Hematopoietic multipotent progenitor cell treated with erythropoietin and hydrocortisone succinate and interleukin-3 and kit ligand, for 17 days (in vitro differentiated cells): ENCODE measurements around the gene SMTNL2.

ENCODE experiments used
- DNase-seq: peaks from one replicate; pipeline ENCODE4 v3.0.0-alpha.2; 2015; ENCODE audit warnings: low spot score

Gene SMTNL2

DNA sequence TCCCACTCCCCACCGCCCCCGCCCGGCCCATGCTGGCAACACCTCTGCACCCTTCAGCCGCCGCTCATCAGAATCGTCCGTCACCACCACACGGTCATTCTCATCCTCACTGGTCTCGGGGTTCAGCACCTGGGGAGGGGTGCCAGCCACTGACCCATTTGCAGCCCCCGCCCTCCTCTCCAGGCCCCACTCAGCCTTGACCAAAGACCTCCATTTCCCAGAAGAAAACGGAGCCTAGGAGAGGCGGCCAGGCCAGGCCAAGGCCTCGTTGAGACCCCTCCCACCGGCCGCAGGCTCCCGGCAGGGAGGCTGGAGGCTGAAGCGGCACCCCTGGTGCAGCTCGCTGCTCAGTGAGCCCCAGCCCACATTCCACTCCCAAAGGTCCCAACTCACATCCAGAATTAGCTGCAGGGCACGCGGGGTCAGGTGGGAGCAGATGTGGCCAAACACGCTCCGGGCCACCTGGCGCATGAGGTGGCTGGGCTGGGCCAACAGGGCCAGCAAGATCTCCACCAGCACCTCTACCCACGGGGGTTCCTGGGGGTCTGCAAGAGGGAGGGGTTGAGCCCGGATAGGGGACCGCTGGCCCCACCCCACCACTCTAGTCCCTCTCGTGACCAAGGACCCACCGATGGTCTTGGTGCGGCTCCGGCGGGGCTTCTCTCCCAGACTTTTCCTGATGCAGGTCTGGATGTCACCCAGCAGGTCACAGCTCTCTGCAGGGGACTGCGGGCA lies 38.9 kb upstream of the SMTNL2 start:
- DNase-seq, result no peak

GRCh38 chr17:4547118-4547906 lies 37.0 kb upstream of the SMTNL2 start:
- no peak for DNase-seq

- no peak for DNase-seq
Observed at GRCh38 chr17:4548061-4548461, 36.3 kb upstream of the SMTNL2 start.

- no peak for DNase-seq
Observed at GRCh38 chr17:4548721-4549531, 35.4 kb upstream of the SMTNL2 start.

DNA sequence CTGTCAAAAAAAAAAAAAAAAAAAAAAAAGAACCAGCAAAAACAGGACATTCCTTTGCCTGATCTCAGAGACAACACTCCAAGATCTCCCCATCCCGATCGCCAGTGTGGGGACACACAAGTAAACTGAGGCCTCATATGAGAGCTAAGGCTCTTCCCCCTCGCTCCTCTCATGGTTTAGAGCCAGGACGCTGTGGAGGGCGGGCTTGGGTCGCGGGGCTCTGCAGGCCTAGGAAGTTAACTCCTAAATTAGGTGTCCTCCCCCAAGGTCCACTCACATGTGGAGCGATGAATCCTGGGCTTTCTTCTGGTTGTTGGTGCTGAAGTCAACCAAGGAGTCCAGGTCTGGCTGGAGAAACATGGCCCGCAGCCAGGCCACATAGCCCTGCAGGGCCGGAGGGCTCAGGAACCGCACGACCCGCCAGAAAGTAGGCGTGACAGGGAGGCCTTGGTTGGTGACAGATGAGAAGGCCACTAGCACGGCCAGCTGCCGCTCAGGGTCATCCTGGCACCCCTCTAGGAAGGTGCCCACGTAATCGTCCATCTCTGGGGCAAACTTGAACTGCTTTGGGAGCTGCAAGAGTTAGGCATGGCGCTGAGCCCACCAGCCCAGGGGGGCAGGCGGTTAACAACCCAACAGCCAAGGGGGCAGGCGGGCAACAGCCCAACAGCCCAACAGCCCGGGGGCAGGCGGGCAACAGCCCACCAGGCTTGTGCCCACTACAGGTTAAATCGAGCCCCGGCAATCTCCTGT lies 34.4 kb upstream of the SMTNL2 start:
- no peak for DNase-seq

GRCh38 chr17:4550534-4551039 lies 33.7 kb upstream of the SMTNL2 start:
- DNase-seq, result no peak

DNA sequence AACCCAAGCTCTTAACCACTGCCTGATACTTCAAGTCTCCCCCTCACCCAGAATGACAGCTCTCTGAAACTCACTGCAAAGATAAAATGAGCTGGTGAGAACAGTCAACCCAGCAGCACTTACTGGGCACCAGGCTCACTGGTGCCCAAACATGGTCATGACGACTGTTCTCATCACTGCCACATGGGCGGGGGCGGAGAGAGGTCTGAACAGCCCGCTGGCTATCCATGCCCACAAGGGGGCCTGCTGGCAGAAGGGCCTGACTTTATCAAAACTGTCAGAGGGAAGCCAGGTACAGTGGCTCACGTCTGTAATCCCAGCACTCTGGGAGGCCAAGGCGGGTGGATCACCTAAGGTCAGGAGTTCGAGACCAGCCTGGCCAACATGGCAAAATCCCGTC lies 33.2 kb upstream of the SMTNL2 start:
- no peak for DNase-seq

DNA sequence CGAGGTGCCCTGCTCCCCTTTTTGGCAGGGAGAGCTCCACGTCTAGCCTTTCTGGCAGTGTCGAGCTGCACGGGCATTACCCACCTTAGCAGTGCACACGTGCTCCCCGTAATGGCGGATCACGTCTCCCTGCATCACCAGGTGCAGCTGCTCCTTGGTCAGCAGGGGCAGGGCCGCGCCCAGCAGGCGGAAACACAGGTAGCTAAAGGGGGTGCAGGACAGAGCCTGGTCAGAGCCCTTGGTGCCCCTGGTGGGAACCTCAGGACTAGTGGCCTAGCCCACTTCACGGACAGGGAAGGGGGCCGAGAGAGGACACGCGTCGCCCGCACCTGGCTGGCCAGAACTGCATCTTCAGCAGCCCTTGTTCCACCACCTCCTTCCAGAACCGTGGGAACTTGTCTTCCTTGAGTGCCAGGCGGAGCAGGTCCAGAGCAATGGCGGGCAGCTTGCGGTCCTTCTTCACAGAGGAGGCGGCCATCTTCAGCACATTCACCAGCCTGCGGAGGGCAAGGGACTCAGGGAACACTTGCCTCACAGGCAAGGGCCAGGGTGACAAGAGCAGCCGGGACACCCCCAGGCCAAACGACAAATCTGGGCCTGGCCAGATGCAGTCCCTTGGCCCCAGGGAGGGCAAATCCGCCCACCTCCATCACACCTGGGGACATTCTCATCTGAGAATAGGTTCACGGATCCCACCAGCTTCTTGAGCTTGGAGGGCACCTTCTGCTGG lies 32.4 kb upstream of the SMTNL2 start:
- no peak for DNase-seq

- DNase-seq, result no peak
Observed at GRCh38 chr17:4553669-4554068, 30.7 kb upstream of the SMTNL2 start.

DNA sequence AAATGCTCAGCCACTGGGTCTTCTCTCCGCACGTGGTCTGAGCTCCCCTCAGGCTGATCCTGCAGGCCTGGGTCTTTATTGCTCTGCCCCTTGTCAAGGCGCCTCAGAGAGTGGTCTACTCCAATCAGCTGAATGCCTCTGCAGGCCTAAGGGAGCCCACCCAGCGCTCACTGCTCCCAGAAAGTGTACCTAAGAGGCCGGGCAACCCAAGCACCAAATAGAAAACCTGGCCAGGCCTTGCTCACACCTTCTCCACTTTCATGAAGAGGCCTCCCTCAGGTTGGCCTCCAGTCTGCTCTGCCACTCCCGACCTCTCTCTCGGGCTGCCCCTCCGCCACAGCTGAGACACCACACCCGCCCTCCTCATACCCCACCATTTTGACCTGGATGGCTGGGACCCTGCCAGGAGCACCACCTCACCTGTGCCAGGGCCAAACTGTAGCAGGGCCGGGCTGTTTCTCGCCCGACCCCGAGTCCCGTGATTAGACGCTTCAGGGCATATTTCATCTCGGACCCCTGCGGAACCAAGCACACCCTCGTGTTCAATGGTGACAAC lies 29.8 kb upstream of the SMTNL2 start:
- DNase-seq, result no peak

DNA sequence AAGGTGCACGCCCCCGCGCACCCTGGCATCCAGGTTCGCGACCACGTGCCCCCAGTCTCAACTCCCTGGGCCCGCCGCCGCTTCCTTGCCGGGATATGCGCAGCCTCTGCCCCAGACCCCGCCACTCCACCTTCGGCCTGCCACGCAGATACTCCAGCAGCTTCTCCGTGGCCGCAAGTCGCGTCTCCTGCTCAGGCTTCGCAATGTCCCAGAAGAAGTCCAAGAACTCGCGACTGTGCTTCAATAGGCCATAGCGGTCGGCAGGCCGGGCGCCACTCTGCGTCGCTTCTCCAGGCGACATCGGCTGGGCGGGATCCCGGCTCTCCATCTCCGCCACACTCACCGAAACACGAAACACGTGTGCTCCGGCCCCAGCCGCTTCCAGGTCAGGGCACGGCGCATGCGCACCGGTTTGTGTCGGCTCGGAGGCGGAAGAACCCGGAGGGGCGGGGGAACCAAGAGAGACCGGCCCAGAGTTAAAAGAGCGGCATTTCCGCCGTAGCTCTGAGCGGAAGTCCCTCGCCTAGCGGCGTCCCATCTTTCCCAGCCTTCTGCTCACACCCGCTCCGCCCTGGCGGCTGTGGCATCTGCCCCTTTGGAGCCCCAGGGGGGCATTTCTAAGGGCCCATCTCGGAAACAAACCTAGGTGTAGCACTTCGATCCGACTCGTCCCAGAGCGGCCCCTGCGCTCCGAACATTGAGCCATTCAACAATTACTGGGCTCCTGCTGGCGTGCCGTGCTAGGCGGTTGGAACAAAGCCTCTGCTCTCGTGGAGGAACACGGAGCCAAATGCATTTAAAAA lies 29.1 kb upstream of the SMTNL2 start, which contains the start of gene MYBBP1A:
MYBBP1A (minus strand) TSS at position 388 of the 803 bp plus-strand sequence; CDS start at position 328, 60 bp downstream.
- peak; percentile 89 for DNase-seq

DNA sequence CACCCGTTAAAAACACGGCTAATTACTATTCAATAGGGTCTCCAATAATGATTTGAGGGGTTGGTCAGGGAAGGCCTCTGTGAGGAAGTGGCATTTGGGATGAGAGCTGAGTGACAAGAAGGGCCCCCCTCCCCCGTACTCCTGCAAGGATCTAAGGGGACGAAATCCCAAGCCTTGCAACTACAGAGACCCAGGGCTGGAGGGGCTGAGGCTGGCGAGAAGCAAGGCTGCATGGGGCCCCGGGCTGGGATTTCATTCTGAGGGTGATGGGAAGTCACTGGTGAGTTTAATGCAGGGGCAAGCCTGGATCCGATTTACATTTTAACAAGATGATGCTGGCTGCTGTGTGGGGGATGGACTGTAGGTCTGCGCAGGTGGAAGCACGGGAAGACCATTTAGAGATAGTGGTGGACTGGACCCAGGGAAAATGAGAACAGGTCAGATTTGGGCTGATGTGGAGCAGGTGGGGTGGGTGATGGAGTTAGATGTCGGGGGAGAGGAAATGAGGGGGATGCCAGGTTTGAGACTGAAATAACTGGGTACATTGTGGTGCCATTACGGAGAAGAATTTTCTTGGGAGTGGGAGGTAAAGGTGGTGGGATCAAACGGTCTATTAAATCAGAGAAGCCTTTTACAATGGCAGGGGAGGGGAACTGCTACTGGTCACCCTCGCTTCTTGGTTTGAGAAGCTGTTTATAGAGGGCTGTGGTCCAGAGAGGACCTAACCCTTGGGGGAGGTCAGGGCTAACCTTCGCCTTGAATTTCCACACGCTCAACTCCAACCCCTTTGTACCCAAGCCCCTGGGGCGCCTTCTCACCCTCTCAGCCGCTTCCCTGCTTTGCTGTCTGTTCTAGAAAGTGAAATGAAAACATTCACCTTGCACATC lies 28.2 kb upstream of the SMTNL2 start:
- DNase-seq, result no peak

DNA sequence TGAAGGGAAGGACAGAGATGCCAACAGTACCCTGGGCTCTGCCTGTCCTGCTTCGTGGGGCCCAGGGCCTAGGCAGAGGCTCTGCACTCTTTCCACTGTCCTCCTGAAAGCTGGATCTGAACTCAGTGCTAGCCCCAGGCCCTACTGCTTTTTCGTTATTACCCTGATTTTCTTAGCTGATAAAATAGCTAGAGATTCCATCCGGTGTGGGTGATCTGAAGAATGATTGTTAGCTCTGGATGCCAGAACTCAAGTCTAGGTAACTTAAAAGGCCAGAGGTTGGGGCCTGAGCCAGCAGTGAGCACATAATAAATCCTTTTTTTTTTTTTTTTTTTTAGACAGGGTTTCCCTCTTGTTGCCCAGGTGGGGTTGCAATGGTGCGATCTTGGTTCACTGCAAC lies 27.3 kb upstream of the SMTNL2 start:
- DNase-seq, result no peak

- DNase-seq, result no peak
Observed at GRCh38 chr17:4557626-4558346, 26.5 kb upstream of the SMTNL2 start.

DNA sequence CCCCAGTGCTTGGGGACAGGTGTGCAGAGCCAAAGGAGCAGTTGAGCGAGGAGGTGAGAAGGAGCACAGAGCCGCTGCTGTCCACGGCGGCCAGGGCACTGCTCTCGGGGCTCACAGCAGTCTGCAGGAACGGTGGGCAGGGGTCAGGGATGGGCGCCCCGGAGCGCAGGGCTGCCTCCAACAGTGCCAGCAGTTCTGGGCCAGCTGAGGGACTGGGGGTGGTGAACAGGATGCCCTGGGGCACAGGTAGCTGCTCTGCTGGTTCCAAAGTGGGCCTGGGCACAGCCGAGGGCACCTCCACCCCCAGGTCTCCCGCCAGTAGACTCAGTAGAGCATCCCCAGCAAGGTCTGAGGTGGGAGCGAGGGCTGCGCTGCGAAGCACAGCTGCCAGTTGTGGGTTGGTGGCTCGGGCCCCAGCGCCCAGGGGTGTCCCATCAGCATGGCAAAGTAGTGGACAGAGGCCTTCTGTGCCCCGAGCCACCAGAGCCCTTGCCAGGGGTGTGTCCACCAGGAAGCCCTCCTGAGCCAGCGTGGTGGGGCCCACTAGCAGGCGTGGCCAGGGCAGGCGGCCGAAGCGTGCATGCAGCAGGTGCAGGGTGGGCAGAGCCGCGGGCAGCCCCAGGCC lies 25.9 kb upstream of the SMTNL2 start:
- DNase-seq, result no peak

- DNase-seq, result no peak
Observed at GRCh38 chr17:4559139-4559791, 25.1 kb upstream of the SMTNL2 start.

DNA sequence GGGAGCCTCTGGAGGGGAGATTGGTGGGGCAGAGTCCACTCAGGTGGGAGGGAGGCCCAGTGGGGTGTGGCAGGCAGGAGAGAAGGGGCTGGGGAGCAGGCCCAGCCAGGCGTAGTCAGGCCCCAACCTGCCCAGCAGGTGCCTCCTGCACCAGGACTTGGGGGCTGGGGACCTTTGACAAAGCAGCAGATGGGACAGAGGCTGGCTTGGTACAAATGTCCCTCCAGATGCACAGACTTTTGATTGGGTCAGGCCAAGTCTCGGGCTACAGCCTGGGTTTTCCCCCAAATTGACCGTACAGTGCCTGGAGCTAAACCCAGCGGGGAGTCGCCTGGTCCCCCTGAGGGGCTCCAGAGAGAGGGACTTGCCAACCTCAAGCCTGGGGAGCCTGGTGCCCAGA lies 24.4 kb upstream of the SMTNL2 start:
- DNase-seq, result no peak
